LNCaP clone FGC (cell line): ENCODE data around the gene ZNF687.

Experiments used
- DNase-seq: peaks from one replicate; pipeline ENCODE4 v3.0.0-alpha.2; 2011; ENCODE audit warnings: low read depth
- H3K4me3 ChIP-seq: 2 replicates; pipeline ENCODE4 v1.5.1; 2011; ENCODE audit warnings: mild to moderate bottlenecking, low read depth, low read length, control low read depth
- TF ChIP-seq, protein P1 (sequence below): IDR thresholded peaks from 2 replicates; pipeline ENCODE4 v1.5.1; 2012; ENCODE audit warnings: mild to moderate bottlenecking; ENCODE audit not compliant: control insufficient read depth, insufficient read depth; ENCODE audit errors: extremely low read depth

Gene ZNF687

DNA sequence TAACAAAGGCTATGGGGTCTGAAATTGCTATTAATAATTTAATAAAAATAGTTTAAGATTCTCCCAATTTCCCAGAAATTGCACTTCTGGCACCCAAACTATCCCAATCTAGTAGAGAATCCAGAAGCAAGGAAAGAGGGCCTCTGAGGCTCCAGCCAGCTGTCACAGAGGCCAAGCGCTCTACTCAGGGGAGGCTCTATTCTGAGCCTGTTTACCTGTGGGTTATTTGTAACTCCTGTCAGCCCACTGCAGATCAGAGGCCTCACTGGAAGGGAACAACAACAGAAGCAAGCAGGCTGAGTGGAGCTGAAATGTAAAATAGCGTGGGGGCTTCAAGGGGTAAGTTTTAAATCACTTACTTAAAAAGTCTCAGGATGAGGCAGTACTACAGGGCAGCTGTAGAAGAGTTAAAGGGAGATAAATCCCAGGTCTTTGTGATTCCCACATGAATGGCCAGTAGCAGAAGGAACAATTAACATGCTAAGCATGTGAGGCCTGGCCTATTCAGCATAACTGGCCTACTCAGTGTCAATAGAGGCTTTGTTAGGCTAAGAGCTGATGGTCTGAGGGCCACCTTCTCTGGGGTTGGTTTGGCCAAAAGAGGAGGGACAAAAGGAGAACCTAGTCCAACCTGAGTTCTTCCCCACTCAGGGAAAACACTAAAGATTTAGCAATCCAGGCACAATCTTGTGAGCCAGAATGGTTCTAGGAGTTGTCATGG is 12.8 kb downstream of the ZNF687 start:
- H3K4me3 ChIP-seq, result no peak overlapping the region
- TF ChIP-seq, protein P1, sequence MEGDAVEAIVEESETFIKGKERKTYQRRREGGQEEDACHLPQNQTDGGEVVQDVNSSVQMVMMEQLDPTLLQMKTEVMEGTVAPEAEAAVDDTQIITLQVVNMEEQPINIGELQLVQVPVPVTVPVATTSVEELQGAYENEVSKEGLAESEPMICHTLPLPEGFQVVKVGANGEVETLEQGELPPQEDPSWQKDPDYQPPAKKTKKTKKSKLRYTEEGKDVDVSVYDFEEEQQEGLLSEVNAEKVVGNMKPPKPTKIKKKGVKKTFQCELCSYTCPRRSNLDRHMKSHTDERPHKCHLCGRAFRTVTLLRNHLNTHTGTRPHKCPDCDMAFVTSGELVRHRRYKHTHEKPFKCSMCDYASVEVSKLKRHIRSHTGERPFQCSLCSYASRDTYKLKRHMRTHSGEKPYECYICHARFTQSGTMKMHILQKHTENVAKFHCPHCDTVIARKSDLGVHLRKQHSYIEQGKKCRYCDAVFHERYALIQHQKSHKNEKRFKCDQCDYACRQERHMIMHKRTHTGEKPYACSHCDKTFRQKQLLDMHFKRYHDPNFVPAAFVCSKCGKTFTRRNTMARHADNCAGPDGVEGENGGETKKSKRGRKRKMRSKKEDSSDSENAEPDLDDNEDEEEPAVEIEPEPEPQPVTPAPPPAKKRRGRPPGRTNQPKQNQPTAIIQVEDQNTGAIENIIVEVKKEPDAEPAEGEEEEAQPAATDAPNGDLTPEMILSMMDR, result no peak
- DNase-seq, result no peak

DNA sequence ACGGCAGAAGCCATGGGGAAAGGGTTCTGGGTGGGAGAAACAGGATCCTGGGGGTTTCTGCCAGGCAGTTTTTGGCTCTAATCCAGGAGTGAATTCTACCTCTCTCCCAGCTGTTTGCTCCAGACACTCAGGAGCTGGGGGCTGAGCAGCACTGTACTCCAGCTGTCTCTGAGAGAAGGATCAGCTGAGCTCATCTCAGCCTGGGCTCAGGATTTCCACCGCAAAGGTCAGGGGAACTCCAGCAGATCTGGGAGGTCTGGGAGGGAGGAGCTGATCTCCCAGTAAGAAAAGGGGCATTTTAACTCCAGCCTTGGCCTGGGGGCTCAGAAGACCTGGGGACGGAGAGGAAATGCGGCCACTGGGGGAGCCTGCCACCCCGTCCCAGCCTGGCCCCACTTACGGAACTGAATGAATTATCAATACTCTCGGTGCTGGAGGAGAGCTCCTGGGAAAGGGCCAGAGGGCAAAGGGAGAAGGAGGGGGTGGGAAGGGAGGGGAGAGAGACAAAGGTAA is 27.8 kb downstream of the ZNF687 start:
- no peak overlapping the region for H3K4me3 ChIP-seq
- TF ChIP-seq, protein P1, result no peak
- no peak for DNase-seq

DNA sequence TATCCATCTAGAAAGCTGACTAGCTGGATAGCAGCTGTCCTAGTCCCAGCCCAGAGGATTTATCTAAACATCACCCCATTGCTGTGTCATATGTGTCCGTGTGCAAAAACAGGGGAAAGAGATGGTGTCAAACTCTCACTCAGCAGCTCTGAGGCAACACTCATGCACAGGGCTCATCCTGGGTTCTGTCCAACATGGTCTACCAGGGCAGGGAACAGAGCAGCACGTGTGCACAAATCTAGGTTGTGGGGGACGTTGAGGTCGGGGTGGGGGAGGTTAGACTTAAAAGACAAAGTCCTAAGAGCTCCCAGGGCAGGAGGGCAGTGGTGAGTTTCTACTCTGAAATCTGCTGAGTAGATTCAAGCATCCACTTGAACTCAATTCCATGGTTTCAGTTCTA is 28.9 kb downstream of the ZNF687 start:
- no peak overlapping the region for H3K4me3 ChIP-seq
- TF ChIP-seq, protein P1, result no peak
- no peak for DNase-seq

DNA sequence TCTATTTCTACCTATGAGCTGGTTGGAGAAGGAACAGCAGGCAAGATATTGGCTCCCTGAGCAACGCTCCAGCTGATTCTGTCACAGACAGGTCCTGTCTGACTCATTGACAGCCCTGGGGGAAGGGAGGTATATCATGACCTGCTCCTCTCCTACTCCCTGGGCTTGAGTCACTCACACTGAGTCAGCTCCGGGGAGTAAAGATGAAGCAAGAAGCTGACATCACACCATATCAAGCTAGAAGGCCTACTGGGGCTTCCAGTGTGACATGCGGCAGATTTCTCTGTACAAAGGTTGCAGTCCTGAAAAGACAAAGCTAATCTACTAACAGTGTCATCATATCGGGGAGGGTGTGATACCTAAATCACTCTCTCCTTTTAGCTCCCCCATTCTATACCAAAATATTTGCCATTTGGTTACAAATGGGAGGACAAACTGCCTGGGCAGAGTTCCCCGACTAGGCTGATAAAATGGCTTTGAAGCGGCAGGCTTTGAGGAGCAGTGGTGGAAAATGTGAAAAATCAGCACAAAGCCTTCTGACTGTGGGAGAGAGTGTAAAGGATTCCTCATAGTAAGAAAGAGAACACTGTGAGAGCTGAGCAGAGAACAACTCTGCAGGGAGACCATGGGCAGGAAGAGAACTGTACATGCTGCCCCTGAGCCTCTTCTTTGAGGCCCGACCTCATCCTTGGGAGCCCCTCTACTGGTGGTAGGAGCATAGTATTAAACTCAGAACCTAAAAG is 29.7 kb downstream of the ZNF687 start:
- TF ChIP-seq, protein P1, result no peak
- no peak for DNase-seq
- H3K4me3 ChIP-seq, result no peak overlapping the region

DNA sequence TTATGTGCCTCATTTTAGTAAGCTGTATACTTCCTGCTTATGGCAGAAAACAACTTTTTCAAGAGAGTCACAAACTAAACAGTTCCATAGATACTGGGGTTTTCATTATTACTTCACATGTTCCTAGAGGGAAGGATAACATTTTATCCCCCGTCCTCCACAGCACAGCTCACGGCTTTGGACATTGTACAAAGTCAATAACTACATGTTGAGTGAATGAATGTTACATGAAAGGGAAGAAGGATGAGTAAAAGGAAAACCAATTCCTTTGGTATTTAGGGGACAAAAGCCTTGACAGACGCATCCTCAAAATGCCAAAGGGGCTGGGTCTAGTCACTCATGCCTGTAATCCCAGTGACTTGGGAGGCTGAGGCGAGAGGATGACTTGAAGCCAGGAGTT is 30.3 kb downstream of the ZNF687 start:
- no peak overlapping the region for H3K4me3 ChIP-seq
- DNase-seq, result no peak
- TF ChIP-seq, protein P1, result no peak

DNA sequence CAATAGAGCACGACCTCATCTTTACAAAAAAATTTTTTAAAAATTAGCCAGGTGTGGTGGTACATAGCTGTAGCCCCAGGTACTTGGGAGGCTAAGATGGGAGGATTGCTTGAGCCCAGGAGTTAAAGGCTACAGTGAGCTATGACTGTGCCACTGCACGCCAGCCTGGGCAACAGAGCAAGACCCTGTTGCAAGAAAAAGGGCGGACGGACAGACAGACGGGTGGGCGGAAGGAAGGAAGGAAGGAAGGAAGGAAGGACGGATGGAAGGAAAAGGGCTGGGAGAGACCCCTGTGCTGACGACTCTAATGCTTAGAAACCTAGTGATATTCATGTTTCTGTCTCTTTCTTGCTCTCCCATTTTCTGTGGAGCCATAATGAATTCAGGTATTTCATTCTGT is 30.7 kb downstream of the ZNF687 start:
- no peak overlapping the region for H3K4me3 ChIP-seq
- TF ChIP-seq, protein P1, result no peak
- DNase-seq, result no peak
